DOHH2 (cell line): ENCODE results near the gene RAB6B.

Experiments used
- H3F3A ChIP-seq: fragments of 200-600 bp; sonication (generic), shearing (Covaris generic); 2 replicates; pipeline ENCODE4 v1.6.0; 2016; ENCODE audit warnings: antibody characterized with exemption, mild to moderate bottlenecking; ENCODE audit not compliant: control insufficient read depth, insufficient read depth
- H3K27ac ChIP-seq: fragments of 200-600 bp; sonication (generic); 2 replicates; pipeline ENCODE4 v1.5.1; 2014; ENCODE audit warnings: low read depth, mild to moderate bottlenecking, low read length, moderate library complexity
- H3K27me3 ChIP-seq: fragments of 200-600 bp; sonication (generic); 2 replicates; pipeline ENCODE4 v1.6.1; 2014; ENCODE audit warnings: mild to moderate bottlenecking, low read length, mixed read lengths; ENCODE audit not compliant: control insufficient read depth
- H3K36me3 ChIP-seq: fragments of 200-600 bp; sonication (generic); 2 replicates; pipeline ENCODE4 v1.6.1; 2014; ENCODE audit warnings: mild to moderate bottlenecking, low read length, moderate library complexity, mixed read lengths; ENCODE audit not compliant: control insufficient read depth
- H3K4me1 ChIP-seq: fragments of 200-600 bp; sonication (generic); 2 replicates; pipeline ENCODE4 v1.6.1; 2014; ENCODE audit warnings: mild to moderate bottlenecking, low read length, mixed read lengths; ENCODE audit not compliant: control insufficient read depth
- H3K4me2 ChIP-seq: fragments of 200-600 bp; sonication (generic); 2 replicates; pipeline ENCODE4 v1.6.0; 2014; ENCODE audit warnings: mild to moderate bottlenecking, low read length, moderate library complexity
- H3K4me3 ChIP-seq: fragments of 200-600 bp; sonication (generic); 2 replicates; pipeline ENCODE4 v1.5.1; 2014; ENCODE audit warnings: mild to moderate bottlenecking, low read length, mixed read lengths
- H3K79me2 ChIP-seq: fragments of 200-600 bp; sonication (generic); 2 replicates; pipeline ENCODE4 v1.6.1; 2014; ENCODE audit warnings: mild to moderate bottlenecking, low read length, mixed read lengths; ENCODE audit not compliant: control insufficient read depth
- H3K9me2 ChIP-seq: fragments of 200-600 bp; sonication (generic); replicated peaks from 2 replicates; pipeline ENCODE4 v1.6.1; 2014; ENCODE audit warnings: mild to moderate bottlenecking, low read length, mixed read lengths; ENCODE audit not compliant: control insufficient read depth
- H3K9me3 ChIP-seq: fragments of 200-600 bp; sonication (generic); 2 replicates; pipeline ENCODE4 v1.6.1; 2014; ENCODE audit warnings: antibody characterized with exemption, low read length, mixed read lengths; ENCODE audit not compliant: control insufficient read depth, insufficient read depth
- H4K20me1 ChIP-seq: fragments of 200-600 bp; sonication (generic); 2 replicates; pipeline ENCODE4 v1.6.0; 2014; ENCODE audit warnings: low read depth, mild to moderate bottlenecking, antibody characterized with exemption, low read length, moderate library complexity; ENCODE audit not compliant: control insufficient read depth, insufficient read depth
- CTCF ChIP-seq: fragments of 200-600 bp; sonication (generic); IDR thresholded peaks from one replicate; pipeline ENCODE4 v1.5.1; 2014; ENCODE audit warnings: antibody characterized with exemption, mild to moderate bottlenecking, low read depth, low read length; ENCODE audit not compliant: poor library complexity, severe bottlenecking
- EZH2phosphoT487 ChIP-seq: fragments of 200-600 bp; sonication (generic); IDR thresholded peaks from 2 replicates; pipeline ENCODE4 v1.6.1; 2017; ENCODE audit warnings: borderline replicate concordance, mild to moderate bottlenecking, antibody characterized with exemption, low read length, moderate library complexity, mixed read lengths

RAB6B gene

GRCh38 chr3:133888726-133889340, 6.8 kb downstream of the RAB6B start:
- no peak for TF ChIP-seq EZH2phosphoT487
- TF ChIP-seq CTCF, result no peak
- no peak overlapping the region for H3K27ac ChIP-seq
- H3K27me3 ChIP-seq, result 0 out of 2 replicates have a peak, but pooled peaks cover 2% of the 10 kb centered on the region
- H3K4me2 ChIP-seq, result no peak overlapping the region
- H3K79me2 ChIP-seq, result no peaks in the 10 kb centered on the region
- no peaks in the 10 kb centered on the region for H3K9me3 ChIP-seq
- H3K9me2 ChIP-seq, result no peaks in the 10 kb centered on the region
- no peak overlapping the region for H3K4me3 ChIP-seq
- H4K20me1 ChIP-seq, result no peaks in the 10 kb centered on the region
- H3K4me1 ChIP-seq, result no peaks in the 10 kb centered on the region
- no peaks in the 10 kb centered on the region for H3K36me3 ChIP-seq
- H3F3A ChIP-seq, result no peaks in the 10 kb centered on the region

GRCh38 chr3:133887803-133888703, 7.6 kb downstream of the RAB6B start:
- no peaks in the 10 kb centered on the region for H3F3A ChIP-seq
- no peaks in the 10 kb centered on the region for H3K36me3 ChIP-seq
- H3K27me3 ChIP-seq, result 0 out of 2 replicates have a peak, but pooled peaks cover under 1% of the 10 kb centered on the region
- H4K20me1 ChIP-seq, result no peaks in the 10 kb centered on the region
- H3K4me3 ChIP-seq, result no peak overlapping the region
- TF ChIP-seq EZH2phosphoT487, result no peak
- H3K79me2 ChIP-seq, result no peaks in the 10 kb centered on the region
- no peaks in the 10 kb centered on the region for H3K9me2 ChIP-seq
- no peaks in the 10 kb centered on the region for H3K4me1 ChIP-seq
- H3K9me3 ChIP-seq, result no peaks in the 10 kb centered on the region
- H3K27ac ChIP-seq, result no peak overlapping the region
- no peak overlapping the region for H3K4me2 ChIP-seq

- Histone ChIP-seq H3K9me2 (no peaks in the 10 kb centered on the region), H3K27me3 (no peaks in the 10 kb centered on the region), H3K4me3 (no peak overlapping the region), H4K20me1 (no peaks in the 10 kb centered on the region), H3K36me3 (no peaks in the 10 kb centered on the region), H3F3A (no peaks in the 10 kb centered on the region), H3K4me1 (no peaks in the 10 kb centered on the region), H3K79me2 (no peaks in the 10 kb centered on the region), H3K4me2 (no peak overlapping the region), H3K9me3 (no peaks in the 10 kb centered on the region), H3K27ac (no peak overlapping the region)
- TF ChIP-seq EZH2phosphoT487 (no peak), CTCF (no peak)
Measured at GRCh38 chr3:133887074-133887802, 8.4 kb downstream of the RAB6B start.
